HEK293 (cell line): Measurements from ENCODE around the gene SERTAD1.
A peak's percentile ranks its signal among the peaks of the same experiment; 100 is the strongest.

Experiments used
- BCL11A ChIP-seq: fragments of 450-650 bp; formaldehyde crosslinking; IDR thresholded peaks from 2 replicates; pipeline ENCODE4 v1.5.1; 2016; ENCODE audit warnings: low read depth, missing biosample characterization, missing genetic modification characterization
- BCL11B ChIP-seq: fragments of 450-650 bp; formaldehyde crosslinking; IDR thresholded peaks from 2 replicates; pipeline ENCODE4 v1.5.1; 2016; ENCODE audit warnings: low read depth, missing biosample characterization, missing genetic modification characterization
- EGR2 ChIP-seq: fragments of 450-650 bp; formaldehyde crosslinking; IDR thresholded peaks from 2 replicates; pipeline ENCODE4 v1.5.1; 2016; ENCODE audit warnings: low read depth, missing biosample characterization, missing genetic modification characterization
- HOXA7 ChIP-seq: sonication (generic); formaldehyde crosslinking; IDR thresholded peaks from 2 replicates; pipeline ENCODE4 v1.8.1; 2022; ENCODE audit warnings: missing genetic modification reagents, borderline replicate concordance
- MEIS1 ChIP-seq: sonication (generic); formaldehyde crosslinking; IDR thresholded peaks from 2 replicates; pipeline ENCODE4 v1.8.1; 2022; ENCODE audit warnings: missing genetic modification reagents, mild to moderate bottlenecking, borderline replicate concordance
- MYNN ChIP-seq: fragments of 450-650 bp; formaldehyde crosslinking; IDR thresholded peaks from 2 replicates; pipeline ENCODE4 v1.5.1; 2016; ENCODE audit warnings: missing biosample characterization, missing genetic modification characterization, borderline replicate concordance
- PRDM1 ChIP-seq: fragments of 450-650 bp; formaldehyde crosslinking; IDR thresholded peaks from 2 replicates; pipeline ENCODE4; 2016; ENCODE audit warnings: missing biosample characterization, missing genetic modification characterization
- SP2 ChIP-seq: fragments of 450-650 bp; formaldehyde crosslinking; IDR thresholded peaks from 2 replicates; pipeline ENCODE4 v1.5.1; 2016; ENCODE audit warnings: missing biosample characterization, missing genetic modification characterization
- SP3 ChIP-seq: fragments of 450-650 bp; formaldehyde crosslinking; IDR thresholded peaks from 2 replicates; pipeline ENCODE4 v1.5.1; 2016; ENCODE audit warnings: missing biosample characterization, missing genetic modification characterization
- SP7 ChIP-seq: fragments of 450-650 bp; formaldehyde crosslinking; IDR thresholded peaks from 2 replicates; pipeline ENCODE4 v1.5.1; 2016; ENCODE audit warnings: missing biosample characterization, missing genetic modification characterization
- ZBTB21 ChIP-seq: fragments of 450-650 bp; formaldehyde crosslinking; IDR thresholded peaks from 2 replicates; pipeline ENCODE4 v1.5.1; 2017; ENCODE audit warnings: missing biosample characterization, missing genetic modification characterization
- ZFHX2 ChIP-seq: fragments of 450-650 bp; formaldehyde crosslinking; conservative IDR thresholded peaks from 2 replicates; pipeline ENCODE4 v1.5.1; 2016; ENCODE audit warnings: missing biosample characterization, missing genetic modification characterization
- ZNF16 ChIP-seq: fragments of 450-650 bp; formaldehyde crosslinking; IDR thresholded peaks from 2 replicates; pipeline ENCODE4 v1.5.1; 2016; ENCODE audit warnings: low read depth, missing biosample characterization, missing genetic modification characterization
- ZNF292 ChIP-seq: fragments of 450-650 bp; formaldehyde crosslinking; IDR thresholded peaks from 2 replicates; pipeline ENCODE4 v1.5.1; 2016; ENCODE audit warnings: low read depth, missing biosample characterization, missing genetic modification characterization, borderline replicate concordance
- ZNF335 ChIP-seq: fragments of 450-650 bp; formaldehyde crosslinking; conservative IDR thresholded peaks from 2 replicates; pipeline ENCODE4 v1.5.1; 2016; ENCODE audit warnings: missing biosample characterization, missing genetic modification characterization
- ZNF341 ChIP-seq: fragments of 450-650 bp; formaldehyde crosslinking; IDR thresholded peaks from 2 replicates; pipeline ENCODE4; 2016; ENCODE audit warnings: low read depth, missing biosample characterization, missing genetic modification characterization
- ZNF391 ChIP-seq: fragments of 450-650 bp; formaldehyde crosslinking; IDR thresholded peaks from 2 replicates; pipeline ENCODE4 v1.5.1; 2016; ENCODE audit warnings: low read depth, missing biosample characterization, missing genetic modification characterization, borderline replicate concordance
- ZNF394 ChIP-seq: fragments of 450-650 bp; formaldehyde crosslinking; IDR thresholded peaks from 2 replicates; pipeline ENCODE4 v1.5.1; 2016; ENCODE audit warnings: missing biosample characterization, missing genetic modification characterization, mild to moderate bottlenecking, moderate library complexity, borderline replicate concordance
- ZNF426 ChIP-seq: fragments of 450-650 bp; formaldehyde crosslinking; IDR thresholded peaks from 2 replicates; pipeline ENCODE4 v1.5.1; 2017; ENCODE audit warnings: missing biosample characterization, missing genetic modification characterization, mild to moderate bottlenecking, inconsistent platforms, moderate library complexity
- ZNF473 ChIP-seq: fragments of 450-650 bp; formaldehyde crosslinking; IDR thresholded peaks from 2 replicates; pipeline ENCODE4 v1.5.1; 2017; ENCODE audit warnings: missing biosample characterization, missing genetic modification characterization
- ZNF510 ChIP-seq: fragments of 450-650 bp; formaldehyde crosslinking; IDR thresholded peaks from 2 replicates; pipeline ENCODE4 v1.5.1; 2018; ENCODE audit warnings: mild to moderate bottlenecking, missing genetic modification characterization, missing biosample characterization; ENCODE audit not compliant: insufficient replicate concordance
- ZNF548 ChIP-seq: fragments of 450-650 bp; formaldehyde crosslinking; IDR thresholded peaks from 2 replicates; pipeline ENCODE4 v1.5.1; 2016; ENCODE audit warnings: missing biosample characterization, missing genetic modification characterization
- ZNF561 ChIP-seq: fragments of 450-650 bp; IDR thresholded peaks from 2 replicates; pipeline ENCODE4 v1.5.1; 2018; ENCODE audit warnings: missing biosample characterization, missing genetic modification characterization, borderline replicate concordance
- ZNF585B ChIP-seq: fragments of 450-650 bp; formaldehyde crosslinking; IDR thresholded peaks from 2 replicates; pipeline ENCODE4 v1.5.1; 2016; ENCODE audit warnings: missing biosample characterization, missing genetic modification characterization
- ZNF629 ChIP-seq: fragments of 450-650 bp; formaldehyde crosslinking; IDR thresholded peaks from 2 replicates; pipeline ENCODE4 v1.5.1; 2017; ENCODE audit warnings: missing biosample characterization, missing genetic modification characterization
- ZNF677 ChIP-seq: fragments of 450-650 bp; IDR thresholded peaks from 2 replicates; pipeline ENCODE4 v1.5.0; 2018; ENCODE audit warnings: missing biosample characterization, mild to moderate bottlenecking, missing genetic modification characterization, moderate library complexity
- ZNF776 ChIP-seq: fragments of 450-650 bp; formaldehyde crosslinking; IDR thresholded peaks from 2 replicates; pipeline ENCODE4 v1.5.0; 2017; ENCODE audit warnings: missing biosample characterization, missing genetic modification characterization, borderline replicate concordance
- ZNF777 ChIP-seq: fragments of 450-650 bp; formaldehyde crosslinking; IDR thresholded peaks from 2 replicates; pipeline ENCODE4 v1.5.1; 2017; ENCODE audit warnings: missing biosample characterization, missing genetic modification characterization, borderline replicate concordance
- TF ChIP-seq, protein P1 (sequence below): fragments of 450-650 bp; formaldehyde crosslinking; optimal IDR thresholded peaks from 2 replicates; pipeline ENCODE3; 2016; ENCODE audit warnings: missing biosample characterization, mild to moderate bottlenecking, missing genetic modification characterization
- TF ChIP-seq, protein P2 (sequence below): fragments of 450-650 bp; formaldehyde crosslinking; IDR thresholded peaks from 2 replicates; pipeline ENCODE4 v1.5.1; 2017; ENCODE audit warnings: missing biosample characterization, missing genetic modification characterization
- TF ChIP-seq, protein P3 (sequence below): fragments of 450-650 bp; formaldehyde crosslinking; IDR thresholded peaks from 2 replicates; pipeline ENCODE4 v1.5.1; 2016; ENCODE audit warnings: missing biosample characterization, missing genetic modification characterization
- TF ChIP-seq, protein P4 (sequence below): fragments of 450-650 bp; formaldehyde crosslinking; IDR thresholded peaks from 2 replicates; pipeline ENCODE4 v1.5.1; 2017; ENCODE audit warnings: missing biosample characterization, missing genetic modification characterization
- TF ChIP-seq, protein P5 (sequence below): IDR thresholded peaks from 2 replicates; pipeline ENCODE4 v1.6.1; 2011; ENCODE audit warnings: mild to moderate bottlenecking, low read depth, low read length, borderline replicate concordance

The SERTAD1 gene

DNA sequence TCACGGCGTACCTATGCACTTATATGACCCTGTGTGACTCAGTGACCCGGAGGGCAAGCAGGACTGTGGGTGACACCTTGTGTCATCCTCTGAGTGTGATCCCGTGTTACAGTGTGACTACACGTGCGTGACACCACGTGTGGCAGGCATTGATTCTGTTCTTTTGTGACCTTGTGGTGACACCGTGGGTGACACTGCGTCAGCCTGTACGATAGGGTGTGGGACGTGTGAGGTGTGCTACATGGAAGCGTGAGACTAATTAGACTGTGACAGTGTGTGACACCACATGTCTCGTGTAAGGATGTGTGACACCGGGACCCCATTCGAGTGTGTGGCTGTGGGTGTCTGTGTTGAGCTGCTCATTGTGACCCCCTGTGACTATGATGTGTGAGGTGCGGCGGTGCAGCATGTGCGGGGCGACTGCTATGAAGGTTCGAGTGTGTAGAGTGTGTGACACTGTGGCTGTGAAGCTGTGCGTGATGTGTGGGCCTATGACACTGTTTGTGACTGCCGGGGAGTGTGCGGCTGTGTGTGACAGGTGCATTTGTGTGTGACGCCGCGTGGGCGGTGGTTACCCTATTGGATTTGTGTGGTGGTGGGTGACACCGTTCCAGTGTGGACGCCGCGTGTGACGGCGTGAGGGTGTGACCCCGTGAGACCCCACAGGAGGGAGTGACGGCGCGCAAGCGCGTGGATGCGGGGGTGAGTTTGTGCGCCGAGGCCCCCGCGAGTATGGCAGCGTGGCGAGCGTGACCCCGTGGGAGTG, 40.6 kb upstream of the SERTAD1 start (continued):
- TF ChIP-seq, protein P1, sequence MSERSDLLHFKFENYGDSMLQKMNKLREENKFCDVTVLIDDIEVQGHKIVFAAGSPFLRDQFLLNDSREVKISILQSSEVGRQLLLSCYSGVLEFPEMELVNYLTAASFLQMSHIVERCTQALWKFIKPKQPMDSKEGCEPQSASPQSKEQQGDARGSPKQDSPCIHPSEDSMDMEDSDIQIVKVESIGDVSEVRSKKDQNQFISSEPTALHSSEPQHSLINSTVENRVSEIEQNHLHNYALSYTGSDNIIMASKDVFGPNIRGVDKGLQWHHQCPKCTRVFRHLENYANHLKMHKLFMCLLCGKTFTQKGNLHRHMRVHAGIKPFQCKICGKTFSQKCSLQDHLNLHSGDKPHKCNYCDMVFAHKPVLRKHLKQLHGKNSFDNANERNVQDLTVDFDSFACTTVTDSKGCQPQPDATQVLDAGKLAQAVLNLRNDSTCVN (tag by site-specific recombination), result no peak
- TF ChIP-seq ZNF510 (tag by site-specific recombination) (no peak), ZNF391 (tag by site-specific recombination) (peak; percentile 49; the same call in 1 of the 2 replicates), ZNF16 (tag by site-specific recombination) (no peak), ZNF335 (tag by site-specific recombination) (no peak), ZFHX2 (tag by site-specific recombination) (peak; percentile 84), BCL11A (tag by site-specific recombination) (no peak), ZNF548 (no peak), MYNN (tag by site-specific recombination) (no peak), ZNF629 (tag by site-specific recombination) (no peak), ZNF777 (tag by site-specific recombination) (0 out of 2 replicates have a peak, but pooled peaks have one; percentile 37), ZBTB21 (tag by site-specific recombination) (0 out of 2 replicates have a peak, but pooled peaks have one; percentile 30), EGR2 (tag by site-specific recombination) (peak; percentile 63), ZNF292 (tag by site-specific recombination) (no peak), MEIS1 (no peak), ZNF426 (no peak), ZNF394 (tag by site-specific recombination) (no peak), ZNF473 (tag by site-specific recombination) (no peak), SP2 (tag by site-specific recombination) (no peak), SP3 (tag by site-specific recombination) (no peak), ZNF776 (tag by site-specific recombination) (no peak), ZNF677 (tag by site-specific recombination) (no peak), ZNF585B (tag by site-specific recombination) (no peak), HOXA7 (no peak), ZNF341 (no peak), SP7 (no peak), ZNF561 (tag by site-specific recombination) (no peak), BCL11B (tag by site-specific recombination) (peak; percentile 30; the same call in 1 of the 2 replicates), PRDM1 (tag by site-specific recombination) (no peak)
- TF ChIP-seq, protein P2, sequence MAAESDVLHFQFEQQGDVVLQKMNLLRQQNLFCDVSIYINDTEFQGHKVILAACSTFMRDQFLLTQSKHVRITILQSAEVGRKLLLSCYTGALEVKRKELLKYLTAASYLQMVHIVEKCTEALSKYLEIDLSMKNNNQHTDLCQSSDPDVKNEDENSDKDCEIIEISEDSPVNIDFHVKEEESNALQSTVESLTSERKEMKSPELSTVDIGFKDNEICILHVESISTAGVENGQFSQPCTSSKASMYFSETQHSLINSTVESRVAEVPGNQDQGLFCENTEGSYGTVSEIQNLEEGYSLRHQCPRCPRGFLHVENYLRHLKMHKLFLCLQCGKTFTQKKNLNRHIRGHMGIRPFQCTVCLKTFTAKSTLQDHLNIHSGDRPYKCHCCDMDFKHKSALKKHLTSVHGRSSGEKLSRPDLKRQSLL, result no peak
- TF ChIP-seq, protein P3, sequence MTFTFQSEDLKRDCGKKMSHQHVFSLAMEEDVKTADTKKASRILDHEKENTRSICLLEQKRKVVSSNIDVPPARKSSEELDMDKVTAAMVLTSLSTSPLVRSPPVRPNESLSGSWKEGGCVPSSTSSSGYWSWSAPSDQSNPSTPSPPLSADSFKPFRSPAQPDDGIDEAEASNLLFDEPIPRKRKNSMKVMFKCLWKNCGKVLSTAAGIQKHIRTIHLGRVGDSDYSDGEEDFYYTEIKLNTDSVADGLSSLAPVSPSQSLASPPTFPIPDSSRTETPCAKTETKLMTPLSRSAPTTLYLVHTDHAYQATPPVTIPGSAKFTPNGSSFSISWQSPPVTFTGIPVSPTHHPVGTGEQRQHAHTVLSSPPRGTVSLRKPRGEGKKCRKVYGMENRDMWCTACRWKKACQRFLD (tag by site-specific recombination), result no peak
- TF ChIP-seq, protein P4, sequence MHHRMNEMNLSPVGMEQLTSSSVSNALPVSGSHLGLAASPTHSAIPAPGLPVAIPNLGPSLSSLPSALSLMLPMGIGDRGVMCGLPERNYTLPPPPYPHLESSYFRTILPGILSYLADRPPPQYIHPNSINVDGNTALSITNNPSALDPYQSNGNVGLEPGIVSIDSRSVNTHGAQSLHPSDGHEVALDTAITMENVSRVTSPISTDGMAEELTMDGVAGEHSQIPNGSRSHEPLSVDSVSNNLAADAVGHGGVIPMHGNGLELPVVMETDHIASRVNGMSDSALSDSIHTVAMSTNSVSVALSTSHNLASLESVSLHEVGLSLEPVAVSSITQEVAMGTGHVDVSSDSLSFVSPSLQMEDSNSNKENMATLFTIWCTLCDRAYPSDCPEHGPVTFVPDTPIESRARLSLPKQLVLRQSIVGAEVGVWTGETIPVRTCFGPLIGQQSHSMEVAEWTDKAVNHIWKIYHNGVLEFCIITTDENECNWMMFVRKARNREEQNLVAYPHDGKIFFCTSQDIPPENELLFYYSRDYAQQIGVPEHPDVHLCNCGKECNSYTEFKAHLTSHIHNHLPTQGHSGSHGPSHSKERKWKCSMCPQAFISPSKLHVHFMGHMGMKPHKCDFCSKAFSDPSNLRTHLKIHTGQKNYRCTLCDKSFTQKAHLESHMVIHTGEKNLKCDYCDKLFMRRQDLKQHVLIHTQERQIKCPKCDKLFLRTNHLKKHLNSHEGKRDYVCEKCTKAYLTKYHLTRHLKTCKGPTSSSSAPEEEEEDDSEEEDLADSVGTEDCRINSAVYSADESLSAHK (tag by site-specific recombination), result 0 out of 2 replicates have a peak, but pooled peaks have one; percentile 31
- TF ChIP-seq, protein P5, sequence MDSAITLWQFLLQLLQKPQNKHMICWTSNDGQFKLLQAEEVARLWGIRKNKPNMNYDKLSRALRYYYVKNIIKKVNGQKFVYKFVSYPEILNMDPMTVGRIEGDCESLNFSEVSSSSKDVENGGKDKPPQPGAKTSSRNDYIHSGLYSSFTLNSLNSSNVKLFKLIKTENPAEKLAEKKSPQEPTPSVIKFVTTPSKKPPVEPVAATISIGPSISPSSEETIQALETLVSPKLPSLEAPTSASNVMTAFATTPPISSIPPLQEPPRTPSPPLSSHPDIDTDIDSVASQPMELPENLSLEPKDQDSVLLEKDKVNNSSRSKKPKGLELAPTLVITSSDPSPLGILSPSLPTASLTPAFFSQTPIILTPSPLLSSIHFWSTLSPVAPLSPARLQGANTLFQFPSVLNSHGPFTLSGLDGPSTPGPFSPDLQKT, result no peak
